Stomach smooth muscle (tissue), 2 donors: ENCODE data around the gene CLCNKB.

Experiments used
- H3K27ac ChIP-seq: one replicate; pipeline ENCODE4 v1.7.0; 2013; ENCODE audit warnings: mild to moderate bottlenecking, low read length, inconsistent platforms
- H3K27me3 ChIP-seq, 2 donors: one replicate each; pipeline ENCODE4 v1.7.0; 2013; ENCODE audit warnings: low read length in 2 of 2; ENCODE audit not compliant: insufficient read depth in 2 of 2, control insufficient read depth in 1 of 2
- H3K36me3 ChIP-seq, 2 donors: one replicate each; pipeline ENCODE4 v1.7.0; 2013; ENCODE audit warnings: low read length in 2 of 2; ENCODE audit not compliant: control insufficient read depth in 2 of 2, insufficient read depth in 2 of 2
- H3K4me1 ChIP-seq: one replicate; pipeline ENCODE4 v1.7.0; 2013; ENCODE audit warnings: low read length; ENCODE audit not compliant: control insufficient read depth, insufficient read depth
- H3K4me3 ChIP-seq, 2 donors: one replicate each; pipeline ENCODE4 v1.7.0; 2013; ENCODE audit warnings: low read length in 2 of 2
- H3K9ac ChIP-seq, 2 donors: one replicate each; pipeline ENCODE4 v1.7.0; 2013; ENCODE audit warnings: low read length in 2 of 2, mild to moderate bottlenecking in 1 of 2
- H3K9me3 ChIP-seq, 2 donors: one replicate each; pipeline ENCODE4 v1.7.0; 2013; ENCODE audit warnings: low read length in 2 of 2; ENCODE audit not compliant: control insufficient read depth in 2 of 2
- donor health status: healthy.
- donor health status: Pancreatic carcinoma.

CLCNKB gene

DNA sequence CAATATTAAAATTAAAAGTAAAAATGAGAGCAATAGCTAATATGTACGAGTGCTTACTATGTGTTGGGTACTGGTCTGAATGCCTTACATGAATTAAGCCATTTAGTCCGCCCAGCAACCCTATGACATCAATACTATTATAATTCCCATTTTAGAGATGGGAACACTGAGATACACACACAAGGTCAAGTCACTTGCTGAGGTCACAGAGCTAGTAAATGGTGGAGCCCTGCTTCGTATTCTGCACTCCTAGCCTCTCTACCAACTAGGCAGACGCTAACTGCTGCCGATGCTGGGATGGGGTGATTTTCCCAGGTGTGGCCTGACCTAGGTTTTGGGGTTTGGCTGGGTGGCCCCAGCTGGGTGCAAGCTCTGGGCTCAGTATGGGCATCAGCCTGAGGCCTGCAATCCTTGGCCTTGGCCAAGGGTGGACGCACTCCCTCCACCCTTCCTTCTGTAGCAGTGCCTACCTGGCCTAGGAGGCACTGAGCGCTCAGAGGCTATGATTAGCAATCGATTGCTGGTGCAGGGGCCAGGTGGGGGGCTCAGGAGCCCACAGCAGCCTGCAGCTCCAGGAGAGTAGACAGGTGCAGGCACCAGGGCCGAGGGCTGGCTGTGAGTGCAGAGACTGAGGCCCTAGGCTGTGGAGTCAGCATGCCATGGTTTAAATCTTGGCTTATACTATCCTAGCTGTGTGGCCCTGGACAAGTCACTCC, 27.2 kb downstream of the CLCNKB start:
- H3K4me1 ChIP-seq: peaks cover 21% of the 10 kb centered on the region
- H3K27me3 ChIP-seq: peaks cover 8 to 22% of the 10 kb centered on the region in 2 donors
- no peaks in the 10 kb centered on the region for H3K9me3 ChIP-seq
- no peak overlapping the region for H3K9ac ChIP-seq
- no peaks in the 10 kb centered on the region for H3K36me3 ChIP-seq
- H3K27ac ChIP-seq: no peak overlapping the region
- H3K4me3 ChIP-seq: no peak overlapping the region

GRCh38 chr1:16071614-16072013, 28.0 kb downstream of the CLCNKB start:
- Histone ChIP-seq H3K36me3 (no peaks in the 10 kb centered on the region), H3K27ac (no peak overlapping the region), H3K9ac (no peak overlapping the region), H3K4me1 (peaks cover 21% of the 10 kb centered on the region), H3K27me3 (peaks cover 8 to 22% of the 10 kb centered on the region in 2 donors), H3K9me3 (no peaks in the 10 kb centered on the region), H3K4me3 (no peak overlapping the region)

DNA sequence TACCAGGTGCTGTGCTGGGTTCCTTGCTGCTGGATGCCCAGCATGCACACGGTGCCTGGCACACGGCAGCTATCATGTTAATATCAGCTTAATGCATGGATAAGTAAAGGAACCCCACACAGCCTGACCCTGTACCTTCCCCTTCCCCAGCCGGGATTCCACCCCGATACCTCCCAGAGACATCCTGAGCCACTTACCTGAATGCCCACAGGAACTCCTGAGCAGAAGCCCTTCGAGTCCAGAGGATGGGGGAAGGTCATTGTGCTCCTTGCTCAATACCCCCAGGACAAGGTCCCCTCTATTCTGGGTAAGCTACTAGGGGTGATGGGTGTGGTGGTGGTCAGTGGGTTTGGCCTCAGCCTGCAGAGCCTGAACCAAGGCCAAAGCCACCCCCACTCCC, 28.5 kb downstream of the CLCNKB start:
- Histone ChIP-seq H3K4me3 (no peak overlapping the region), H3K27ac (no peak overlapping the region), H3K36me3 (no peaks in the 10 kb centered on the region), H3K4me1 (peaks cover 21% of the 10 kb centered on the region), H3K9ac (no peak overlapping the region), H3K9me3 (no peaks in the 10 kb centered on the region), H3K27me3 (peaks cover 8 to 22% of the 10 kb centered on the region in 2 donors)

- Histone ChIP-seq H3K4me1 (peaks cover 21% of the 10 kb centered on the region), H3K4me3 (peak overlapping the region in 1 of 2 donors; percentile 61), H3K27me3 (peaks cover 8 to 22% of the 10 kb centered on the region in 2 donors), H3K9ac (no peak overlapping the region), H3K27ac (no peak overlapping the region), H3K36me3 (no peaks in the 10 kb centered on the region), H3K9me3 (no peaks in the 10 kb centered on the region)
Measured at GRCh38 chr1:16072616-16073484, 29.3 kb downstream of the CLCNKB start.

- H3K27ac ChIP-seq: no peak within 1 kb of the TSS
- H3K4me3 ChIP-seq: peak within 1 kb of the TSS; percentile 51 to 61
- no peaks in the 10 kb centered on the region for H3K36me3 ChIP-seq
- peaks cover 21% of the 10 kb centered on the region for H3K4me1 ChIP-seq
- H3K9ac ChIP-seq: no peak within 1 kb of the TSS
- no peaks in the 10 kb centered on the region for H3K9me3 ChIP-seq
- H3K27me3 ChIP-seq: peaks cover 8 to 22% of the 10 kb centered on the region in 2 donors
Measured at GRCh38 chr1:16073490-16074119, 30.0 kb downstream of the CLCNKB start, which contains the start of gene FAM131C. FAM131C (minus strand) TSS chr1:16073651; CDS start chr1:16073442, 209 bp downstream.

DNA sequence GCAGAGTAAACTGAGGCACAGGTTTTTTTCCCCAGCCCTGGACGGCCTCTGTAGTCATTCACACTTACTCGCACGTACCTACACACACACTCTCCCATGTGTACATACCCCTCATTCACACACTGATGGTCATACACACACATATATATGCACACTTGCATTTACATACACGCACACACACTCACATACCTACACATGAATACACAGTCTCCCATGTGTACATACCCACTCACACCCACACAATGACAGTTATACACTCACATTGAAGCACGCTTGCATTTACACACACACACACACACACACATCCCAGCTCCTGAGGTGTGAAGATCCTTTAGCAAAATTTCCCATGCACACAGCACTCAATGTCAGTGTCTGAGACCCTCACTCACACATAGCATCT, 30.6 kb downstream of the CLCNKB start:
- no peak overlapping the region for H3K9ac ChIP-seq
- H3K27ac ChIP-seq: no peak overlapping the region
- peaks cover 24% of the 10 kb centered on the region for H3K4me1 ChIP-seq
- H3K9me3 ChIP-seq: no peaks in the 10 kb centered on the region
- H3K4me3 ChIP-seq: no peak overlapping the region
- no peaks in the 10 kb centered on the region for H3K36me3 ChIP-seq
- H3K27me3 ChIP-seq: peaks cover 8 to 22% of the 10 kb centered on the region in 2 donors

DNA sequence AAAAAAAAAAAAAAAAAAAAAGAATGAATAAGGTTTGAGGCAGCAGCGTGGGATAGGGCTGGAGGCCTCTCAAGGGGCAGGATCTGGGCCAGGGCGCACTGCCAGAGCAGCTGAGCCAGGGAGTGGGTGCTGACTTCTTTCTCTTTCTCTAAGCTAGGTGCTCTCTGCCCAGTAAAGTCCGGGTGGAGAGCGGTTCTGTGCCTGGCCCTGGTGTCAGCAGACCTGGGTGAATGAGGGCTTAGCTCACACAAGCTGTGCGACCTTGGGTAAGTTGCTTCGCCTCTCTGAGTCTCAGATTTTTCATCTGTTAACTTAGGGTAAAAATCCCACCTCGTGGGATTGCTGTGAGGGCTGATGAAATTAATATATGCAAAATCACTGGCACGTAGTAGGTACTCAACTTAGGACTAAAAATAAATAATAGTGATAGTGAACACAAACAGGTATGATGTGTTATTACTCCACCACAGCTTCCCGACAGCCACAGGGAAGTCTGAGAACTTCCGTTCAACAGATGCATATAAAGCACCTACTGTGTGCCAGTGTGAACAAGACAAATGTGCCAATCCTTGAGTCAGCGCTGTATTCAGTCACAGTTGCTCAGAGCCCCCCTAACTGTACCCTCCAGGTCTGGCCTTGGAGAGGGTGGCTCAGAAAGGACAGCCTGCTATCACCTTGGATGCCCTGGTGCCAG, 31.9 kb downstream of the CLCNKB start:
- peaks cover 26% of the 10 kb centered on the region for H3K4me1 ChIP-seq
- H3K9ac ChIP-seq: no peak overlapping the region
- H3K27ac ChIP-seq: no peak overlapping the region
- no peaks in the 10 kb centered on the region for H3K36me3 ChIP-seq
- no peak overlapping the region for H3K4me3 ChIP-seq
- no peaks in the 10 kb centered on the region for H3K9me3 ChIP-seq
- peaks cover 8 to 22% of the 10 kb centered on the region in 2 donors for H3K27me3 ChIP-seq

DNA sequence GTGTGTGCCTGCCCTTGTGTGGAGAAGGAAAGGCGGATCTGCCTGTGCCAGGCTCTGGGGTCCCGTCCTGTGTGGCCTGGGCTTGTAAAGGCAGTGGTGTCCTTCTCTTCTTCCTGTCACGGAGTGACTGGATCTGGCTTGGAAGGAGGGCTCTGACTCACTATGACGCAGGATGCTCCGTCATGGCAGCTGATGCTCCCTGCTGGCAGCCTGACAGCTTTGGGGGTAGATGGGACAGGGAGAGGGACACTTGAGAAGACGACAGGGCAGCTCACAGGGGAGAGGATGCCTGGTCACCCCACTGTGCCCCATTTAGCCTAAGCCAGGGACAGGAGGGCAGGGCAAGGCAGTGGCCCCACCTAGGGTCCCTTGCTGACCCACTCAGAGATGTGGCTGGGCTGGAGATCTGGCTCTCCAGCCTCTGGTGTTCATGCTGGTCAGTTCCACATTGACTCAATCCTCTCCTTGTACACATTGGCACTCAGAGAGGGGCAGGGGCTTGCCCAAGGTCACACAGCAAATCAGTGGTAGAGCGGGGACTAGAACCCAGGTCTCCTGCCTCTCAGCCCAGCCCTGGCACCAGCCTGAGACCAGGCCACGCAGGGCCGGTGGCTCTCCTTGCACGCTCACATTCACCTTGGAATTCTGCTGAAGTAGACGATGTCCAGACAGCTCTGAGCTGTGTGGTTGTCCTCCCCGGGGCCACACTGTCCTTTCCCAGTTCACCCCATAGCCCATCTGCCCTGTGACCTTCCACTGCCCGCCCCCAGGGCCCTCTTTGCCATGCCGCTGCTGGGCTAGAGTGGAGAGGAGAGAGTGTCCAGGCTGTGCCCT, 32.7 kb downstream of the CLCNKB start:
- Histone ChIP-seq H3K4me3 (no peak overlapping the region), H3K27ac (no peak overlapping the region), H3K9me3 (no peaks in the 10 kb centered on the region), H3K9ac (no peak overlapping the region), H3K36me3 (no peaks in the 10 kb centered on the region), H3K27me3 (peaks cover 8 to 22% of the 10 kb centered on the region in 2 donors), H3K4me1 (peaks cover 26% of the 10 kb centered on the region)

- peaks cover 26% of the 10 kb centered on the region for H3K4me1 ChIP-seq
- H3K4me3 ChIP-seq: no peak overlapping the region
- H3K36me3 ChIP-seq: no peaks in the 10 kb centered on the region
- no peaks in the 10 kb centered on the region for H3K9me3 ChIP-seq
- H3K27ac ChIP-seq: no peak overlapping the region
- H3K27me3 ChIP-seq: peaks cover 8 to 22% of the 10 kb centered on the region in 2 donors
- H3K9ac ChIP-seq: no peak overlapping the region
Measured at GRCh38 chr1:16076865-16077238, 33.3 kb downstream of the CLCNKB start.
